ENCODE results near the gene IFT88.

DNA sequence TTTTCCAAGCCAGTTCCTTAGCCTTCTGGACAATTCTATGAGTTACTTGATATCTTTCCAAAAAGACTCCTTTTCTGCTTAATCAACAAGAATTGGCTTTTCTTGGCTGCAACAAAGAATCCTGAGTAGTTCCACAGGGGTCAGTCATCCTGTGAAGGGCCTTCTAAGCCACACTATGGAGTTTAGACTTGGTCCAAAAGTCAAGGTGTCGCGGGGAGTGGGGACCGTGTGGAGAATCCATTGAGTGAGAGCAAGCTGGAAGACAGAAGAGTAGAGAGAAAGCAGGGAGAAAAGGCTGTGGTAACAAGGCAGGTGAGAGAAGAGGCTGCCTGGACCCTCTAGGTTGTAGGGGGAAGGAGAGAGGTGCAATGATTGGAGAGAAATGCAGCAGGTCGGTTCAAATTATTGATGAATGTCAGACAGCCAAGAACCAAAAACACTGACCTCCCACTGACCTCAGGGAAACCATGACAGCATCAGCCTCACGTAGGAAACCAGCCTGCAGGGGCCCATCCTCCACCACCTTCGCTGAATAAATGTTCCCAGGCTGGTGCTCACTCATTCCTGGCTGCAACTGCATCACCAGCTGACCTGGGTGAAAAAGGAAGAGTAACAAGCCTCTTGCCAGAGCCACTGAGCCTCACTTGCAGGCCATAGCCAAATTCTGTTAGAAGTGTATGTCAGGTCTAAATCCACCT lies 7.1 kb upstream of the IFT88 start:
- TF ChIP-seq, protein P1, sequence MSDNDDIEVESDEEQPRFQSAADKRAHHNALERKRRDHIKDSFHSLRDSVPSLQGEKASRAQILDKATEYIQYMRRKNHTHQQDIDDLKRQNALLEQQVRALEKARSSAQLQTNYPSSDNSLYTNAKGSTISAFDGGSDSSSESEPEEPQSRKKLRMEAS (IDR thresholded peaks at IDR 0.05): no peak
- TF ChIP-seq CEBPB (IDR thresholded peaks at IDR 0.05) (no peak), RAD21 (IDR thresholded peaks at IDR 0.05; ENCODE audit: low read depth) (no peak), EP300 (IDR thresholded peaks at IDR 0.05; ENCODE audit: borderline replicate concordance) (no peak), TEAD4 (IDR thresholded peaks at IDR 0.05) (no peak), ZBTB7A (IDR thresholded peaks at IDR 0.05; ENCODE audit: low read depth) (no peak), TCF12 (IDR thresholded peaks at IDR 0.05; ENCODE audit: low read depth) (no peak), YY1 (IDR thresholded peaks at IDR 0.05; ENCODE audit: low read depth) (no peak), FOXM1 (IDR thresholded peaks at IDR 0.05; ENCODE audit: borderline replicate concordance, low read depth) (no peak), EGR1 (IDR thresholded peaks at IDR 0.05) (no peak)
- TF ChIP-seq, protein P2, sequence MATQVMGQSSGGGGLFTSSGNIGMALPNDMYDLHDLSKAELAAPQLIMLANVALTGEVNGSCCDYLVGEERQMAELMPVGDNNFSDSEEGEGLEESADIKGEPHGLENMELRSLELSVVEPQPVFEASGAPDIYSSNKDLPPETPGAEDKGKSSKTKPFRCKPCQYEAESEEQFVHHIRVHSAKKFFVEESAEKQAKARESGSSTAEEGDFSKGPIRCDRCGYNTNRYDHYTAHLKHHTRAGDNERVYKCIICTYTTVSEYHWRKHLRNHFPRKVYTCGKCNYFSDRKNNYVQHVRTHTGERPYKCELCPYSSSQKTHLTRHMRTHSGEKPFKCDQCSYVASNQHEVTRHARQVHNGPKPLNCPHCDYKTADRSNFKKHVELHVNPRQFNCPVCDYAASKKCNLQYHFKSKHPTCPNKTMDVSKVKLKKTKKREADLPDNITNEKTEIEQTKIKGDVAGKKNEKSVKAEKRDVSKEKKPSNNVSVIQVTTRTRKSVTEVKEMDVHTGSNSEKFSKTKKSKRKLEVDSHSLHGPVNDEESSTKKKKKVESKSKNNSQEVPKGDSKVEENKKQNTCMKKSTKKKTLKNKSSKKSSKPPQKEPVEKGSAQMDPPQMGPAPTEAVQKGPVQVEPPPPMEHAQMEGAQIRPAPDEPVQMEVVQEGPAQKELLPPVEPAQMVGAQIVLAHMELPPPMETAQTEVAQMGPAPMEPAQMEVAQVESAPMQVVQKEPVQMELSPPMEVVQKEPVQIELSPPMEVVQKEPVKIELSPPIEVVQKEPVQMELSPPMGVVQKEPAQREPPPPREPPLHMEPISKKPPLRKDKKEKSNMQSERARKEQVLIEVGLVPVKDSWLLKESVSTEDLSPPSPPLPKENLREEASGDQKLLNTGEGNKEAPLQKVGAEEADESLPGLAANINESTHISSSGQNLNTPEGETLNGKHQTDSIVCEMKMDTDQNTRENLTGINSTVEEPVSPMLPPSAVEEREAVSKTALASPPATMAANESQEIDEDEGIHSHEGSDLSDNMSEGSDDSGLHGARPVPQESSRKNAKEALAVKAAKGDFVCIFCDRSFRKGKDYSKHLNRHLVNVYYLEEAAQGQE (IDR thresholded peaks at IDR 0.05; ENCODE audit: low read depth): no peak

Measured in Ishikawa (cell line).